Medulla oblongata (tissue), 1 donor: ENCODE measurements around the gene KRTAP10-12.

Experiments
- DNase-seq: peaks from one replicate; pipeline ENCODE4 v3.0.0-alpha.2; 2015; ENCODE audit errors: extremely low spot score

Gene KRTAP10-12

DNA sequence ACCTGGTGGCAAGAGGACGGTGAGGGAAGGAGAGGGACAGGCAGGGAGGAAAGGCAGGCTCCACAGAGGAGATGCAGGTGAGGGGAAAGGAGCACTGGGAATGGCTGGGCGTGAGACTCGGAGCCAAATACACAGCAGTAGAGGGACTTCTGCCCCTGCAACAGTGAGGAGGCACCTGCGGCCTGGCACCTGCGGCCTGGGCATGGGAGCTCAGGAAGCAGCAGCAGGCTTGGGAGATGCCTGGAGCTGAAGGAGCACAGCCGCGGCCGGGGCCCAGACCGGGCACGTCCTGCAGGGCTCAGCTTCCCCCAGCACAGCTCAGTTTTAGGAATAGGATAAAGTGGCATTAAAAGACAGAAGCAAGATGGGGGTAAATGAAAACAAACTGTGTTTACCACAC is 35.3 kb downstream of the KRTAP10-12 start:
- no peak for DNase-seq

DNA sequence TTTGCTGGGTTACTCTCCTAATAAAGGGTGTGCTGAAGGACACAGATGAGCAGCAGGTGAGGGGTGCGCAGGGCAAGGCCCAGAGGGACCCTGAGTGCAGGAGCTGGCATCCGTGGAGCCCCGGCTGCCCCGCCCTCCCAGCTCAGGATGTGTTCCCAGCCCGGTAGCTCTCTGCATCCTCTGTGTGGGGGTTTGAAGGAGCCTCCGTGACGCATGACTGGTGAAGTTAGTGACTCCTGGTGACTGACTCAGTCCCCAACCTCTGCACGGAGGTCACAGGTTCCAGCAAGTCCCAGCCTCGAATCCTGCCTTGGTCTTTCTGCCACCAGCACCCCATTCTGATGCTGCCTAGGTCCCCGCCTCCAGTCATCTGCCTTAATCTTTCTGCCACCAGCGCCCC is 36.0 kb downstream of the KRTAP10-12 start:
- no peak for DNase-seq

DNA sequence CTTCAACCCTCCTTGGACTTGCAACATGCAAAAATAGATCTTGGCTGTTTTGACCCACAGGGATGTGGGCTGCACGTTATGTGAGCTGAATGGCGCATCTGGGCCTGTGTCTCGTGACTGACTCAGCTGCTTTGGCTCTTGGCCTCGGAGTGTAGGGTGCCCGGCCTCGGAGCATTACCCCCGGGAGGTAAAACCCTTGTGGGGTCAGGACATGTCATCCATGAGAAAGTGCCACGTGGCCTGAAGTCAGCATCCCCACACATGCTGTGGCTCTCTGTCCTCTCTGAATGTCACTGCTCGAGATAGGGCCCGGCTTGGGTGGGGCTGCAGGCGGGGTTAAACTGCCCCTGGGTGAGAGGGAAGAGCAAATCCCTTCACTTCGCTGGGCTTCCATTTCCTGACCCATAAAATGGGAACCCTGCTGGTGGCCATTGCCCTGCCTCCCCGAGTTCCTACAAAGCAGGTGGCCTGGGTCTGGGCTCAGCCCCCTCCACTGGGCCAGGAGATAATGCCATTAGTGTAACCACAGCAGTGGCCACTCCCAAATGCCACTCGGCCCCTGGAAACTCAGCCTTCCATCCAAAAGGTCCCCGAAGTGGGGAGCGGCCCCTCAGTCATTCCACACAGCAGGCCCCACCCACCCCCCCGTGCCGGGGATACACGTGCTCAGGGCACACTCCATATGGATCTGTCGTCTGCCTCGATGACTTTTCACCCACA is 37.2 kb downstream of the KRTAP10-12 start:
- DNase-seq: no peak

DNA sequence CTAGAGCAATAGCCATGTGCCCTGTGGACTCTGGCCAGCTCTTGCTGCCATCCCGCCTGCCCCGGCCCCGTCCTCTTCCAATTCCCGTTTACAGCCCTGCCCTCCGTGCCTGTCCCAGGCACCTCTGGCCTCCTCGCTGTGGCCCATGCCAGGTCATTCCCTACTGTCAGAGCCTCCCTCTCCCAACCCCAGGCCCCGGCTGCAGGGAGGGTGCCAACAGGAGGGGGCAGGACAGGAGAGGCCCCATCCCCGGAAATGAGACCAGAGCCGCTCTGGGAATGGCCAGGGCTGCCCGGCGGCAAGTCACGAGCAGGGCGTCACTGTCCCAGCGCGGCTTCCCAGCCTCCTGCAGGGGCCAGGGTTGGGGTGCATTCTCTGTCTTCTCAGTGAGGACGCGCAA is 37.9 kb downstream of the KRTAP10-12 start:
- DNase-seq: no peak

DNA sequence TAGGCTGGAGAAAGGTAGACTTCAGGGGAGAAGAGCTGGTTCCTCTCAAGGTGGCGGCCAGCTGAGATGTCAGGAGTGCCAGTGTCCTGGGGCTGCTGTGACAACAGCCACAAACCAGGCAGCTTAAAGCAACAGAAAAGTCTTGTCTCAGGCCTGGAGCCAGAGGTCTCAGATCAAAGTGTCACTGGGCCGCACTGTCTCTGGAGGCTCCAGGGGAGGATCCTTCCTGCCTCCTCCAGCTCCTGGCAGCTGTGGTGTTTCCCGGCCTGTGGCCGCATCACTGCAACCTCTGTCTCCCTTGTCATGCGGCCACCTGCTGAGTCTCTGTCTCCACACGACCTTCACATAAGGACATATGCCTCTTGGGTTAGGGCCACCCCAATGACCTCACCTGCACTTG is 38.8 kb downstream of the KRTAP10-12 start:
- DNase-seq: no peak

DNA sequence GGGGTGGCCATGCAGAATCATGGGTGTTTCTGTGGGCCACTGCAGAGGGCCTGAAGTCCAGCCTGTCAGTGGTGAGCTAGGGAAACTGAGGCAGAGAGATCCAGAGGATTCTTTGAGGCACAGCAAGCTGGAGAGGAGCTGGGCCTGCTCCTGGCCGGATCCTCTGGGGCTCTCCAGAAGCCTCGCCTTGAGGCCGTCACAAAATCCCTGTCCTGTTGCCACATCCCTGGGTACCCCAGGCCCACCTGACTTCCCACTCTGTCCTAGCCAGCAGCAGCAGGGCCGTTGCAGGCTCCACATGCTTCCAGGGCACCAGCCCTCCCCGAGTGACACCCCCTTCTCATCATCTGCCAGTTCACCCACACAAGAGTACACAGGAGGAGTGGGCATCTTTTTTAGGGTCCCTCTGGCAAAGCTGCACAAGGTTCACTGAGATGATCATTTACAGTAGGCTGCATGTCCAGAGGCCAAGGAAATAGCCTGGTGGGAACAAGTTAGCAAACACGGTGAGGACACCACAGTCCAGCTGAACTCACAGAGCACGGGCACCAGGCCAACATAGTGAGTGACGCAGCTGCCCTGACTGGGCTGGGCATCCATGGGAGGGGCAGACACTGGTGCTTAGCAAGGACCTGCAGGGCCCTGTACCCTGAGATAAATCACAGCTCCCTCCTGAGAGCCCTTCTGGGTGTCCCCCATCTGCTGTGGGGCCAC is 39.5 kb downstream of the KRTAP10-12 start:
- DNase-seq: no peak

DNA sequence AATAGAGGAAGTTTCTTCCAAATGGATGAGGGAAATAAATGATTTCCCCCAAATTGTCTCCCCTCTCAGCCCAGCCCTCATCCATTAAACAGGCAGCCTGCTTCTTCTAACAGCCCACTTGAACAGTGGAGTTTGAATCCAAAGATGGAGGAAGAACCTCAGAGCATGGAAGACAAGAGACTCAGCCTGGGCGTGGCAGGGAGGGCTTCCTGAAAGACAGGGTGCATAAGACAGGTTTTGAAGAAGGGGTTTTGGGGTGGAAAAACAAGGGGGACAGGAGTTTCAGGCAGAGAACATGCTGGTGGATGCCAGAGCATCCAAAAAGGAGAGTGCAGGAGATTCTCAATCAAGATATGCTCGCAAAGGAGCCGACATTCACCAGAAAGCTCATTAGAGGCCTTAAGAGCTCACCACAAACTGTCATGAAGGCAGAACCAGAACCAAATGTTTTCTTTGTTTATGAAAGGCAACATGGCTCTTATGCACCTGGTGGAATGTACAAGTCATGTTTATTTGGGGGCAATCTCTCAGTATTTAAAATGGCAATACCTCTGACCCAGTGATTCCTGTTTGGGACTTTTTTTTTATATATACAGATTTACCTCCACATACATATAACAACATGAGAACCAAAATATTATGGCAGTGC is 40.9 kb downstream of the KRTAP10-12 start:
- DNase-seq: no peak

DNA sequence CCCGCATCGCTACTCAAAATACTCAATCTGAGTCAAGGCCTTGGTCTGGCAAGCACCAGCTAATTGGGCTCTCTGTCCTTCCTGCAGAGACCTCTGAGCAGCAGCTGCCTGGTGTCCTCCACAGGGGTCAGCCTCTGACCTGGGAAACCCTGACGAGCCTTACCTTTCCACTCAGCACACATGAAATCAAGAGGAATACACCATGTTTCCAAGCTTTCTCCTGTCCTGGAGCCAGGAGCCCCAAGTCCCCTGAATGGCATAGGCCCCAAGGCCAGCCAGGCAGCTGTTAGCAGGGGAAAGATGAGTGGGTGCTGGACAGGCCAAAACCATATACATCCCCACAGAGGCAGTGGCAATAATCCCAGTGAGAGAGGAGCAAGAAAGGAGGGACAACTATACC is 41.6 kb downstream of the KRTAP10-12 start:
- DNase-seq: no peak

DNA sequence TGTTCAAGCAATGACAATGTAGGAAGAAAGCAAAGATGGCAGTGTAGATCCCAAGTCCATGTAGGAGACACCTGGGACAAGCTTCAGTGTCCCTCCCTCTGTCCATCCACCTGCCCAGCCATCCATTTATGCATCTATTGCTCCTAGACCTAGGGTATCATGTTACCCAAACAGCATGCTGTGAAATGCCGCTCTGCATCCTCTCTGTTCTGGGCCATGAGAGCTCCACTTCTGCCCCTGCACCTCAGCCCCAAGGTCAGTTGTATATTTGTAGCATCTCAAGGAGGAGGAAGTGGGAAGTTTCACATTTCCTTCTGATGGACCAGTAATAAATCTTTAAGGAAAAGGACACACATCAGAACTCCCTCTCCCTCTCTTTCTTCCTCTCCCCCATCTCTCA is 42.3 kb downstream of the KRTAP10-12 start:
- no peak for DNase-seq

DNA sequence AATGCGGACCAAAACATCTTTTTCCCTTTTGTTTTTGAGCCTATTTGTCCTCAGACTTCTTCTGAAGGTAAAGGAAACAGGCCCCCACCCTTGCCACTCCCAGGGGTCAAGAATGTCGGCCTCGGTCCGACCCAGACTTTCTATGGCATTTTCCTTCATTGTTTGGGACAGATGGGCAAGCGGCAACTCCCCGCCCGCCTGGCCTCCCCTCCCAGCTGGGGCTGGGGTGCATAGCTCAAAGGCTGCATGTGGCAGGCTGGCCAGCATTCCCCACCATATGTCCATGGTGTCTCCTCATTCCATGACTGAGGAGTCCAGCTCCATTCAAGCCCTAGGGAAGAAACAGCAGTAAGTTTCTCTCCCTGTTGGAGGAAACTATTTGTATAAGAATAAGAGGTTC is 43.8 kb downstream of the KRTAP10-12 start:
- DNase-seq: no peak

DNA sequence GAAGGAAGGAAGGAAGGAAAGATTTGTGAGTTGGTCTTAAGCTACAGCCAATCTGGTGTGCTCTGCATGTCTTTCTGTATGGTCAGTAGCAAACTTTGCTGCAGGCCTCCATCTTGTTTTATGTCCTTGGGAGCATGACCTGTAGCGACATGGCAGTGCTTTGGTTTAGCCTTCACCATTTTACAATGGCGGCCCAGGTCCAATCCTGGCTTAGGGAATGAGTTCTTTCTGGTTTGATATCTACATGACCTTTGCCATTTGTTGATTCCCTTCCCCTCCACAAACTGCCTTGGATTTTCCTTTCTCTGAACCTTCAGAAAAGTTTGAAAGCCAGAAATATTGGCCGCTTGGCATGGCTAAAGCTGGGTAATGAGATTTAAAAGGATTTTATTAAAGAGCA is 44.9 kb downstream of the KRTAP10-12 start:
- no peak for DNase-seq

DNA sequence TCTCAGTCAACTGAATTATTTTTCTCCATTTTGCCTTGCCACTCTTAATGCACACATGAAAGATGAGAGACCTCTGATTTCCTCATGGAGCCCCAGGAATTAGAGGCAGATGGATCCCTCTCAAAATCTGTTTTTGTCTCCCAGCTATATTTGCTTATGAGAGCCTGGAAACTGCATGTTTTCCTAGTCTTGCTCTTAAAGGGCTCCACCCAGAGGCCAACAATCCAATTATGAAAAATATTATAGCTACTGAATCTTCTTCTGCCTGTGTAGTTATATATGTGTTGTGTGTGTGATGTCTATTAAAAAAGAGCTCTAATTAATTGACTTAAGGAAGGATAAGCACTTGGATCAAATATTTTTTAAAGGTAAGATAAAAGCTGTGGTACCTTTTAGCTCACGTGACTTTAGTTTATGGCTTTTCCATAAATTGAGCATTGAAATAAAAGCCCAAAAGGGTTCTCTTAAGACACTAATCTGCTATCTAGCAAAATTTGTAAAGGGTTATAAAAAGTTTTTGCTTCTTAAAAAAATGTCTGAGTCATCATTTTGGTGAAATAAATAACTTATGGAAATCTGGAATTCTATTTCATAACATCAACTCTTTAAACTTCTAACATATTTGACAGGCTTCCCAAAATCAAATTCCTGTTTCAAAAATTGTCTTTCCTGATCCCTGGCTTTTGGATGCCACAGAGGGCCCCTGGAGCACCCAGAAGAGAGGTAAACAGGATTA is 45.6 kb downstream of the KRTAP10-12 start:
- no peak for DNase-seq
